Type B pancreatic cell (in vitro differentiated cells): ENCODE measurements around the gene BCAS3. TPM values are rescaled to one million over a fixed set of nuclear protein-coding genes. Genes with fewer than 3 reads are reported as not detected.
A peak's percentile ranks its signal among the peaks of the same experiment; 100 is the strongest.

Source experiments
- DNase-seq: peaks from one replicate; pipeline ENCODE4 v3.0.0; 2021; ENCODE audit warnings: mixed read lengths; ENCODE audit not compliant: unreplicated experiment; ENCODE audit errors: extremely low spot score
- H3K27ac Mint-ChIP-seq: 2 replicates; pipeline ENCODE4 v1.8.0; 2021; ENCODE audit warnings: mild to moderate bottlenecking, mixed read lengths
- H3K27me3 Mint-ChIP-seq: 2 replicates; pipeline ENCODE4 v1.8.0; 2021; ENCODE audit warnings: mixed read lengths
- H3K36me3 Mint-ChIP-seq: 2 replicates; pipeline ENCODE4 v1.8.0; 2021; ENCODE audit warnings: mixed read lengths
- H3K4me1 Mint-ChIP-seq: one replicate; pipeline ENCODE4 v1.8.0; 2021; ENCODE audit warnings: mixed read lengths; ENCODE audit not compliant: unreplicated experiment
- H3K4me3 Mint-ChIP-seq: 2 replicates; pipeline ENCODE4 v1.8.0; 2021; ENCODE audit warnings: mild to moderate bottlenecking, mixed read lengths
- H3K9me3 Mint-ChIP-seq: 2 replicates; pipeline ENCODE4 v1.8.0; 2021; ENCODE audit warnings: mixed read lengths
- total RNA-seq: library from RNA; stranded (reverse); gene quantifications from 2 replicates; pipeline ENCODE4 v1.2.1, GENCODE V29; 2021; ENCODE audit warnings: low replicate concordance
- TF ChIP-seq, protein P1 (sequence below): fragments of 200-600 bp; sonication (generic); conservative IDR thresholded peaks from 2 replicates; pipeline ENCODE4 v1.5.0; 2021; ENCODE audit warnings: antibody characterized with exemption, mild to moderate bottlenecking

Gene BCAS3
- total RNA-seq, 1 donor from 2014 or later, result 23.0 TPM

DNA sequence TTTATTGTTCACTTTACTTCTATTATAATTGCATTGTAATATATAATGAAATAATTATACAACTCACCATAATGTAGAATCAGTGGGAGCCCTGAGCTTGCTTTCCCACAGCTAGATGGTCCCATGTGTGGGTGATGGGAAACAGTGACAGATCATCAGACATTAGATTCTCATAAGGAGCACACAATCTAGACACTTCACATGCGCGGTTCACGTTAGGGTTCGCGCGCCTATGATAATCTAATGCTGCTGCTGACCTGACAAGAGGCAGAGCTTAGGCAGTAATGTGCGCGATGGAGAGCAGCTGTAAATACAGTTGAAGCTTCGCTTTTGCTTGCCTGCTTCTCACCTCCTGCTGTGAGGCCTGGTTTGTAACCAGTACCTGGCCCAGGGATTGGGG, 40.2 kb downstream of the BCAS3 start:
- H3K4me3 Mint-ChIP-seq, result no peak overlapping the region
- H3K27me3 Mint-ChIP-seq, result no peaks in the 10 kb centered on the region
- TF ChIP-seq, protein P1, sequence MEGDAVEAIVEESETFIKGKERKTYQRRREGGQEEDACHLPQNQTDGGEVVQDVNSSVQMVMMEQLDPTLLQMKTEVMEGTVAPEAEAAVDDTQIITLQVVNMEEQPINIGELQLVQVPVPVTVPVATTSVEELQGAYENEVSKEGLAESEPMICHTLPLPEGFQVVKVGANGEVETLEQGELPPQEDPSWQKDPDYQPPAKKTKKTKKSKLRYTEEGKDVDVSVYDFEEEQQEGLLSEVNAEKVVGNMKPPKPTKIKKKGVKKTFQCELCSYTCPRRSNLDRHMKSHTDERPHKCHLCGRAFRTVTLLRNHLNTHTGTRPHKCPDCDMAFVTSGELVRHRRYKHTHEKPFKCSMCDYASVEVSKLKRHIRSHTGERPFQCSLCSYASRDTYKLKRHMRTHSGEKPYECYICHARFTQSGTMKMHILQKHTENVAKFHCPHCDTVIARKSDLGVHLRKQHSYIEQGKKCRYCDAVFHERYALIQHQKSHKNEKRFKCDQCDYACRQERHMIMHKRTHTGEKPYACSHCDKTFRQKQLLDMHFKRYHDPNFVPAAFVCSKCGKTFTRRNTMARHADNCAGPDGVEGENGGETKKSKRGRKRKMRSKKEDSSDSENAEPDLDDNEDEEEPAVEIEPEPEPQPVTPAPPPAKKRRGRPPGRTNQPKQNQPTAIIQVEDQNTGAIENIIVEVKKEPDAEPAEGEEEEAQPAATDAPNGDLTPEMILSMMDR, result no peak
- peaks cover 1% of the 10 kb centered on the region for H3K36me3 Mint-ChIP-seq
- H3K9me3 Mint-ChIP-seq, result no peaks in the 10 kb centered on the region
- H3K27ac Mint-ChIP-seq, result no peak overlapping the region
- no peak for DNase-seq
- peaks cover 7% of the 10 kb centered on the region for H3K4me1 Mint-ChIP-seq

DNA sequence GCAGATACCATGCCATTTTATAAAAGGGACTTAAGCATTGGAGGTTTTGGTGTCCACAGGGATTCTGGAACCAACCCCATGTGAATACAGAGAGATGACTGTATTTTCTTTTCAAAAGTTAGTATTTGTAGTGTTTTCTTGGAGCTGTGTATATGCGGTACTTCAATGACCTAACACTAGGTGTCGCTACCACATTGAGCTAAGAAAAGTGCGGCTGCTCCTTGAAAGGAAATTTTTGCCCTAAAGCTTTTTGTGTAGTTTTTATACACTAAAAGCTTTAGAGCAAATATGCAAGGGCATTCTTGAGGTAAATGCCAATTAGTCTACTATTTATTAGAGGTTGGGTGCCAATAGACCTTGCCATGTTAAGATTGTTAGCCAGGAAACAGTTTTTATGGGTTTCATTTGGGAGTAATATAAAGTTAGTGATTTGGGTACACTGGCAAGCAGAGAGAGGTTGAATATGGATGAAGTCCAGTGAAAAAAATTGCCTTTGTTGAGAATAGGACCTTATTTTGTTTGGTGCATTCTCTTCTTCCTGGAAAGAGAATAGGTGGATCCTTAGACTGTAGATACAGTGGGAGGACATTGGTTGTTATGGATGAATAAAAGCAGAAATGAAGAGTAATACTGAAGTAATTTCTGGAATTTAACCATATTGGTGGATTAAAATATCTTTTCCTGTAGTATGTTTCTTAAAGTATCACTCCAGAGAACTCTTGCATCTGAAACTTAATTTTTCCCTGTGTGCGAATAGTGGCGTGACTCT, 43.3 kb downstream of the BCAS3 start:
- no peak for DNase-seq
- Mint-ChIP-seq H3K27me3 (no peaks in the 10 kb centered on the region), H3K27ac (peak overlapping the region; percentile 19), H3K4me3 (no peak overlapping the region), H3K9me3 (no peaks in the 10 kb centered on the region), H3K4me1 (peaks cover 7% of the 10 kb centered on the region), H3K36me3 (peaks cover 3% of the 10 kb centered on the region)
- TF ChIP-seq, protein P1, result peak; percentile 97

DNA sequence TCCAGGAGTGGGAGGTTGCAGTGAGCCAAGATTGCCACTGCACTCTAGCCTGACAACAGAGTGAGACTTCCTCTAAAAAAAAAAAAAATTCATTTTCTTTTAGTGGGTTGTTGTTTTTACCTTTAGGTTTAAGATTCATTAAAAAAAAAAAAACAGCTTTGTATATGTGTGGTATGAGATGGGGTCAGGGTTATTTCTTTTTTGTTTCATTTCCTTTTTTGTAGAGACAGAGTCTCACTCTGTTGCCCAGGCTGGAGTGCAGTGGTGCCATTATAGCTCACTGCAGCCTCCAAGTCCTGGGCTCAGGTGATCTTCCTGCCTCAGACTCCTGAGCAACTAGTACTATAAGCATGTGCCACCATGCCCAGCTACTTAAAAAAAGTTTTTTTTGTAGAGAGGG, 47.0 kb downstream of the BCAS3 start:
- Mint-ChIP-seq H3K27ac (no peak overlapping the region), H3K4me1 (peaks cover 7% of the 10 kb centered on the region), H3K9me3 (no peaks in the 10 kb centered on the region), H3K36me3 (peaks cover 7% of the 10 kb centered on the region), H3K27me3 (no peaks in the 10 kb centered on the region), H3K4me3 (no peak overlapping the region)
- TF ChIP-seq, protein P1, result no peak
- DNase-seq, result no peak

GRCh38 chr17:60729854-60730253, 52.2 kb downstream of the BCAS3 start:
- Mint-ChIP-seq H3K9me3 (no peaks in the 10 kb centered on the region), H3K27ac (no peak overlapping the region), H3K4me1 (peaks cover 5% of the 10 kb centered on the region), H3K36me3 (peaks cover 7% of the 10 kb centered on the region), H3K27me3 (no peaks in the 10 kb centered on the region), H3K4me3 (no peak overlapping the region)
- DNase-seq, result no peak
- TF ChIP-seq, protein P1, result no peak

GRCh38 chr17:60730273-60730672, 52.6 kb downstream of the BCAS3 start:
- DNase-seq, result no peak
- Mint-ChIP-seq H3K27ac (no peak overlapping the region), H3K36me3 (peaks cover 6% of the 10 kb centered on the region), H3K9me3 (no peaks in the 10 kb centered on the region), H3K27me3 (no peaks in the 10 kb centered on the region), H3K4me1 (peaks cover 5% of the 10 kb centered on the region), H3K4me3 (no peak overlapping the region)
- TF ChIP-seq, protein P1, result no peak
